ENCODE data around the gene CD68.

Gene CD68

GRCh38 chr17:7580604-7581575 is 1.5 kb downstream of the CD68 start:
- H3K4me3 ChIP-seq (ENCODE audit: control insufficient read depth, low read depth, low read length): no peak overlapping the region
- TF ChIP-seq CTCF (IDR thresholded peaks at IDR 0.05; ENCODE audit: control insufficient read depth, insufficient read depth, low read depth, low read length, missing control alignments): no peak
- no peak for DNase-seq (ENCODE audit: low read depth)

- TF ChIP-seq CTCF (IDR thresholded peaks at IDR 0.05; ENCODE audit: control insufficient read depth, insufficient read depth, low read depth, low read length, missing control alignments): no peak
- no peak for DNase-seq (ENCODE audit: low read depth)
- H3K4me3 ChIP-seq (ENCODE audit: control insufficient read depth, low read depth, low read length): peak overlapping the region; percentile 68
These were observed 3.2 kb downstream of the CD68 start for GRCh38 chr17:7582396-7583252.

- peak within 1 kb of the TSS; percentile 68 for H3K4me3 ChIP-seq (ENCODE audit: control insufficient read depth, low read depth, low read length)
- no peak for TF ChIP-seq CTCF (IDR thresholded peaks at IDR 0.05; ENCODE audit: control insufficient read depth, insufficient read depth, low read depth, low read length, missing control alignments)
These were observed 4.0 kb downstream of the CD68 start, which contains the start of gene MPDU1 for GRCh38 chr17:7583253-7584109. Gene MPDU1 (plus strand): TSS chr17:7583852. CDS start chr17:7583863, 11 bp downstream.

GRCh38 chr17:7586673-7587419 is 7.4 kb downstream of the CD68 start:
- H3K4me3 ChIP-seq (ENCODE audit: control insufficient read depth, low read depth, low read length): no peak overlapping the region
- DNase-seq (ENCODE audit: low read depth): no peak
- peak; percentile 16 for TF ChIP-seq CTCF (IDR thresholded peaks at IDR 0.05; ENCODE audit: control insufficient read depth, insufficient read depth, low read depth, low read length, missing control alignments)

More at GRCh38 chr17:7583253-7584109, 4.0 kb downstream of the CD68 start, which contains the start of gene MPDU1:
- peak; percentile 92 for DNase-seq (ENCODE audit: low read depth)

- DNase-seq (ENCODE audit: low read depth): peak; percentile 88
- H3K4me3 ChIP-seq (ENCODE audit: control insufficient read depth, low read depth, low read length): peak overlapping the region; percentile 13
- TF ChIP-seq CTCF (IDR thresholded peaks at IDR 0.05; ENCODE audit: control insufficient read depth, insufficient read depth, low read depth, low read length, missing control alignments): peak; percentile 18
These were observed 8.1 kb downstream of the CD68 start for GRCh38 chr17:7587420-7588151.

Data from AG09309 (cell line).